ENCODE results near the gene HLA-B.
"Not testable (repeated sequence)": the region's sequence is repeated elsewhere in the genome, so short reads cannot be mapped to it uniquely, and the experiment has no call there.

Gene HLA-B

DNA sequence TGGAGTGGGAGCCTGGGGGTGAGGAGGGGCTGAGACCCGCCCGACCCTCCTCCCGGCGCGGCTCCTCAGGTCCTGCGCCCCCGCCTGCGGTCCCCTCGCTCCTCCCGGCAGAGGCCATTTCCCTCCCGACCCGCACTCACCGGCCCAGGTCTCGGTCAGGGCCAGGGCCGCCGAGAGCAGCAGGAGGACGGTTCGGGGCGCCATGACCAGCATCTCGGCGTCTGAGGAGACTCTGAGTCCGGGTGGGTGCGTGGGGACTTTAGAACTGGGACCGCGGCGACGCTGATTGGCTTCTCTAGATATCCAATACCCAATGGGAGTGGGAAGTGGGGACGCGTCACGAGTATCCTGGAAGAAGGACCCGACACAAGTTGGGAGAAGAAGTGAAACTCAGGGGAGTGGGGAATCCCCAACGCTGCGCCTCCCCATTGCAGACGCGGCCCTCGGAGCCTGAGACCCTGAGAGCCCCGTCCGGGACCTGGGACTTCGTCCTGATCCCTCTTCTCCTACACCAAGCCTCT, at the start of gene HLA-B:
TSS of gene HLA-B (minus strand) at position 234 of the 521 bp plus-strand sequence. CDS start at position 213, 21 bp downstream.
- peak; percentile 49 for DNase-seq
- Mint-ChIP-seq H3K36me3 (ENCODE audit: low read depth) (no peaks in the 10 kb centered on the region), H3K27ac (no peak within 1 kb of the TSS), H3K9me3 (peaks cover 16% of the 10 kb centered on the region), H3K27me3 (ENCODE audit: low read depth, poor library complexity) (peaks cover 100% of the 10 kb centered on the region), H3K4me3 (peak within 1 kb of the TSS; percentile 79), H3K4me1 (peaks cover 5% of the 10 kb centered on the region)
- TF ChIP-seq CTCF (IDR thresholded peaks at IDR 0.05), result no peak

GRCh38 chr6:31405996-31406395, 49.0 kb upstream of the HLA-B start:
- H3K27ac Mint-ChIP-seq, result no peak overlapping the region
- H3K27me3 Mint-ChIP-seq (ENCODE audit: low read depth, poor library complexity), result peaks cover 44% of the 10 kb centered on the region
- H3K36me3 Mint-ChIP-seq (ENCODE audit: low read depth), result peaks cover 16% of the 10 kb centered on the region
- peaks cover 10% of the 10 kb centered on the region for H3K9me3 Mint-ChIP-seq
- no peak for DNase-seq
- no peak for TF ChIP-seq CTCF (IDR thresholded peaks at IDR 0.05)
- peak overlapping the region; percentile 53 for H3K4me3 Mint-ChIP-seq
- H3K4me1 Mint-ChIP-seq, result peaks cover 36% of the 10 kb centered on the region

DNA sequence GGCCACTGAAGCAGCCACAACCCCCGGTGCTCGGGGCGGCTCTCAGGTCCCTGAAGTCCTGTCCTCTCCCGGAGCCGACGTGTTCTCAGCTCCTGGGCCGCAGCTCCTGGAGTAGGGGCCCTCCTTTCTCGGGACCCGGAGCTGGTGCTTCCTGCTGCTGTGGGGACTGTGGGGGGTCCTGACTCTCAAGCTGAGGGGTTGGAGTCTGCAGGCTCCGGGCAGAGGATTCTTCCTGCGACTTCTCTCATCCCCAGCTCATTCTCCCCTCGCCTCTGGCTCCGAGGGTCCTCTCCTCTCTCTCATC, 47.0 kb upstream of the HLA-B start:
- peaks cover 59% of the 10 kb centered on the region for H3K27me3 Mint-ChIP-seq (ENCODE audit: low read depth, poor library complexity)
- H3K36me3 Mint-ChIP-seq (ENCODE audit: low read depth), result peaks cover 16% of the 10 kb centered on the region
- DNase-seq, H3K27ac Mint-ChIP-seq: not testable (repeated sequence)
- peaks cover 14% of the 10 kb centered on the region for H3K9me3 Mint-ChIP-seq
- H3K4me3 Mint-ChIP-seq, result peak overlapping the region; percentile 97
- H3K4me1 Mint-ChIP-seq, result peaks cover 44% of the 10 kb centered on the region

GRCh38 chr6:31403283-31404060, 46.5 kb upstream of the HLA-B start, which contains the start of gene MICA:
Gene MICA (plus strand): TSS chr6:31403595. CDS start chr6:31403633, 38 bp downstream.
- peaks cover 16% of the 10 kb centered on the region for H3K36me3 Mint-ChIP-seq (ENCODE audit: low read depth)
- peaks cover 44% of the 10 kb centered on the region for H3K4me1 Mint-ChIP-seq
- TF ChIP-seq CTCF (IDR thresholded peaks at IDR 0.05), result no peak
- DNase-seq, result peak; percentile 89
- H3K27ac Mint-ChIP-seq, result peak within 1 kb of the TSS; percentile 34
- H3K27me3 Mint-ChIP-seq (ENCODE audit: low read depth, poor library complexity), result peaks cover 59% of the 10 kb centered on the region
- peak within 1 kb of the TSS; percentile 97 for H3K4me3 Mint-ChIP-seq
- H3K9me3 Mint-ChIP-seq, result peaks cover 14% of the 10 kb centered on the region

GRCh38 chr6:31402324-31403282, 45.6 kb upstream of the HLA-B start:
- H3K4me3 Mint-ChIP-seq, result peak overlapping the region; percentile 81
- H3K9me3 Mint-ChIP-seq, result peaks cover 14% of the 10 kb centered on the region
- peaks cover 44% of the 10 kb centered on the region for H3K4me1 Mint-ChIP-seq
- peaks cover 54% of the 10 kb centered on the region for H3K27me3 Mint-ChIP-seq (ENCODE audit: low read depth, poor library complexity)
- peaks cover 14% of the 10 kb centered on the region for H3K36me3 Mint-ChIP-seq (ENCODE audit: low read depth)
- H3K27ac Mint-ChIP-seq, result peak overlapping the region; percentile 34
- no peak for TF ChIP-seq CTCF (IDR thresholded peaks at IDR 0.05)
- no peak for DNase-seq

DNA sequence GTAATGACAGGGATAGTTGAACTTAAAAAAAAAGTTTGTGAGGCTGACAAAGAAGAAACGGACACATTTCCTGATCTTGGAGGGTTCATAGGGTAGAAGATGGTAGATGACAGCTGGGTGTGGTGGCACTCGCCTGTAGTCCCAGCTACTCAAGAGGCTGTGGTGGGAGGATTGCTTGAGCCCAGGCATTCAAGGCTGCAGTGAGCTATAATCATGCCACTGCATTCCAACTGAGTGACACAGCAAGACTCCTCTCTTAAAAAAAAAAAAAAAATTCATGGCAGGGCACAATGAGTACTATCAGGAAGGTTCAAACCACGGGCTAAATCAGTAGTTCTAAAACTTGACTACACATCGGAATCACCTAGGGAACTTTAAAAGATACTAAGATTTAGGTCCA, 44.4 kb upstream of the HLA-B start:
- no peak overlapping the region for H3K27ac Mint-ChIP-seq
- peaks cover 6% of the 10 kb centered on the region for H3K36me3 Mint-ChIP-seq (ENCODE audit: low read depth)
- peaks cover 56% of the 10 kb centered on the region for H3K27me3 Mint-ChIP-seq (ENCODE audit: low read depth, poor library complexity)
- peaks cover 44% of the 10 kb centered on the region for H3K4me1 Mint-ChIP-seq
- no peak for DNase-seq
- H3K9me3 Mint-ChIP-seq, result peaks cover 6% of the 10 kb centered on the region
- no peak for TF ChIP-seq CTCF (IDR thresholded peaks at IDR 0.05)
- peak overlapping the region; percentile 85 for H3K4me3 Mint-ChIP-seq

Measured in nephron progenitor cell (in vitro differentiated cells).